ENCODE results near the gene ATRNL1.

GRCh38 chr10:115093776-115094408 lies 727 bp downstream of the ATRNL1 start:
- TF ChIP-seq CTCF (IDR thresholded peaks at IDR 0.05) (no peak), POLR2A (IDR thresholded peaks at IDR 0.05) (no peak)
